SK-N-SH treated with all-trans-retinoic acid at 6 μM for 48 hours (cell line): Measurements from ENCODE around the gene BTBD3.

Experiments
- ATAC-seq: fragments of 200-7000 bp; cut with Tn5 transposase; 3 replicates; pipeline ENCODE4 v1.9.1; 2020; ENCODE audit warnings: mild to moderate bottlenecking, moderate library complexity
- BACH2 ChIP-seq: fragments of 250-450 bp; sonication (Bioruptor Pico); IDR thresholded peaks from 2 replicates; pipeline ENCODE4 v1.9.0; 2021; ENCODE audit warnings: mild to moderate bottlenecking, borderline replicate concordance
- CSDC2 ChIP-seq: fragments of 250-450 bp; sonication (Bioruptor Pico); IDR thresholded peaks from 2 replicates; pipeline ENCODE4 v1.5.0; 2020; ENCODE audit warnings: mild to moderate bottlenecking, moderate library complexity
- ESRRG ChIP-seq: fragments of 250-450 bp; sonication (Bioruptor Pico); IDR thresholded peaks from 2 replicates; pipeline ENCODE4 v1.6.1; 2021; ENCODE audit warnings: mild to moderate bottlenecking
- GLIS3 ChIP-seq: fragments of 250-450 bp; sonication (Bioruptor Pico); IDR thresholded peaks from 2 replicates; pipeline ENCODE4 v1.5.0; 2020; ENCODE audit warnings: mild to moderate bottlenecking, moderate library complexity
- ISL1 ChIP-seq: fragments of 250-450 bp; sonication (Bioruptor Pico); IDR thresholded peaks from 2 replicates; pipeline ENCODE4 v2.1.2; 2022; ENCODE audit warnings: mild to moderate bottlenecking, moderate library complexity
- OSR1 ChIP-seq: fragments of 250-450 bp; sonication (Bioruptor Pico); IDR thresholded peaks from 2 replicates; pipeline ENCODE4 v1.8.0; 2022; ENCODE audit warnings: moderate library complexity, mild to moderate bottlenecking, inconsistent platforms
- PPARA ChIP-seq: fragments of 250-450 bp; sonication (Bioruptor Pico); IDR thresholded peaks from 2 replicates; pipeline ENCODE4 v1.5.0; 2020; ENCODE audit warnings: mild to moderate bottlenecking, borderline replicate concordance
- RARB ChIP-seq: fragments of 250-450 bp; sonication (Bioruptor Pico); IDR thresholded peaks from 2 replicates; pipeline ENCODE4 v1.8.0; 2021; ENCODE audit warnings: mild to moderate bottlenecking, moderate library complexity
- SNAI2 ChIP-seq: fragments of 250-450 bp; sonication (Bioruptor Pico); IDR thresholded peaks from 2 replicates; pipeline ENCODE4 v1.5.0; 2020; ENCODE audit warnings: mild to moderate bottlenecking, moderate library complexity
- TCF4 ChIP-seq: fragments of 250-450 bp; sonication (Bioruptor Pico); IDR thresholded peaks from 2 replicates; pipeline ENCODE4 v1.8.0; 2021; ENCODE audit warnings: mild to moderate bottlenecking, moderate library complexity, borderline replicate concordance
- TOX ChIP-seq: fragments of 250-450 bp; sonication (Bioruptor Pico); IDR thresholded peaks from 2 replicates; pipeline ENCODE4 v1.8.0; 2021; ENCODE audit warnings: mild to moderate bottlenecking, moderate library complexity, borderline replicate concordance
- ZC3H10 ChIP-seq: fragments of 250-450 bp; sonication (Bioruptor Pico); IDR thresholded peaks from 2 replicates; pipeline ENCODE4 v1.5.1; 2021; ENCODE audit warnings: mild to moderate bottlenecking, moderate library complexity
- ZFP30 ChIP-seq: fragments of 450-650 bp; formaldehyde crosslinking; IDR thresholded peaks from 2 replicates; pipeline ENCODE4 v1.5.0; 2022; ENCODE audit warnings: mild to moderate bottlenecking, moderate library complexity
- ZNF565 ChIP-seq: fragments of 450-650 bp; formaldehyde crosslinking; conservative IDR thresholded peaks from 2 replicates; pipeline ENCODE4 v1.5.0; 2020; ENCODE audit warnings: low read depth, mild to moderate bottlenecking, moderate library complexity
- ZNF70 ChIP-seq: fragments of 450-650 bp; formaldehyde crosslinking; IDR thresholded peaks from 2 replicates; pipeline ENCODE4 v1.5.0; 2020; ENCODE audit warnings: mild to moderate bottlenecking, moderate library complexity
- ZNF8 ChIP-seq: fragments of 450-650 bp; formaldehyde crosslinking; IDR thresholded peaks from 2 replicates; pipeline ENCODE4 v1.5.0; 2020; ENCODE audit warnings: mild to moderate bottlenecking, moderate library complexity
- TF ChIP-seq, protein P1 (sequence below): fragments of 250-450 bp; sonication (Bioruptor Pico); IDR thresholded peaks from 2 replicates; pipeline ENCODE4 v1.8.0; 2021; ENCODE audit warnings: low read depth, mild to moderate bottlenecking, moderate library complexity, borderline replicate concordance
- TF ChIP-seq, protein P2 (sequence below): fragments of 250-450 bp; sonication (Bioruptor Pico); IDR thresholded peaks from 2 replicates; pipeline ENCODE4 v1.8.0; 2020; ENCODE audit warnings: mild to moderate bottlenecking, moderate library complexity, borderline replicate concordance
- TF ChIP-seq, protein P3 (sequence below): fragments of 250-450 bp; sonication (Bioruptor Pico); IDR thresholded peaks from 2 replicates; pipeline ENCODE4 v1.5.0; 2020; ENCODE audit warnings: mild to moderate bottlenecking, moderate library complexity

The BTBD3 gene

DNA sequence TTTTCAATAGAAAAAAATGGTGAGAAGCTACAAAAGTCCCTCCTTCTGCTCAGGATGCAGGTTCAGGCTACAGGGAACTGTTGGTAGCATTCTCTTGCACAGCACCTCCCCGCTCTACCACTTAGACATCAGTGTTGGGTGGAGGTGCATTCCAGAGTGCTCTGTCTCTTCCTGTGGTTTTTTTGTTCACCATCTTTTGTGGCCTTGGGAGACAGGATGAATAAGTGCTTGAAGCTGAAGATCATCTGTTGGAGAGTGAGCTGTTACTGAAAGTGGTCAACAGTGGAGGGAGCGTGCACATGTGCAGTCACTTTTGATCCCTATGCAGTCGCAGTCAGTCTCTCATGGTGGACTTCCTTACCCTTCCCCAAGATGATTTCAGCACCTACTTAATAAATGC, 16.6 kb upstream of the BTBD3 start:
- TF ChIP-seq ZFP30 (CRISPR knock-in tag), result no peak
- no peak for TF ChIP-seq RARB
- no peak for TF ChIP-seq OSR1 (CRISPR knock-in tag)
- TF ChIP-seq ESRRG (CRISPR knock-in tag), result no peak
- TF ChIP-seq TOX, result no peak
- TF ChIP-seq ZNF8, result no peak
- TF ChIP-seq GLIS3 (CRISPR knock-in tag), result no peak
- no peak for TF ChIP-seq PPARA (CRISPR knock-in tag)
- no peak for TF ChIP-seq ZNF70 (CRISPR knock-in tag)
- TF ChIP-seq, protein P1, sequence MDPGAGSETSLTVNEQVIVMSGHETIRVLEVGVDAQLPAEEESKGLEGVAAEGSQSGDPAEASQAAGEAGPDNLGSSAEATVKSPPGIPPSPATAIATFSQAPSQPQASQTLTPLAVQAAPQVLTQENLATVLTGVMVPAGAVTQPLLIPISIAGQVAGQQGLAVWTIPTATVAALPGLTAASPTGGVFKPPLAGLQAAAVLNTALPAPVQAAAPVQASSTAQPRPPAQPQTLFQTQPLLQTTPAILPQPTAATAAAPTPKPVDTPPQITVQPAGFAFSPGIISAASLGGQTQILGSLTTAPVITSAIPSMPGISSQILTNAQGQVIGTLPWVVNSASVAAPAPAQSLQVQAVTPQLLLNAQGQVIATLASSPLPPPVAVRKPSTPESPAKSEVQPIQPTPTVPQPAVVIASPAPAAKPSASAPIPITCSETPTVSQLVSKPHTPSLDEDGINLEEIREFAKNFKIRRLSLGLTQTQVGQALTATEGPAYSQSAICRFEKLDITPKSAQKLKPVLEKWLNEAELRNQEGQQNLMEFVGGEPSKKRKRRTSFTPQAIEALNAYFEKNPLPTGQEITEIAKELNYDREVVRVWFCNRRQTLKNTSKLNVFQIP (CRISPR knock-in tag), result no peak
- TF ChIP-seq, protein P2, sequence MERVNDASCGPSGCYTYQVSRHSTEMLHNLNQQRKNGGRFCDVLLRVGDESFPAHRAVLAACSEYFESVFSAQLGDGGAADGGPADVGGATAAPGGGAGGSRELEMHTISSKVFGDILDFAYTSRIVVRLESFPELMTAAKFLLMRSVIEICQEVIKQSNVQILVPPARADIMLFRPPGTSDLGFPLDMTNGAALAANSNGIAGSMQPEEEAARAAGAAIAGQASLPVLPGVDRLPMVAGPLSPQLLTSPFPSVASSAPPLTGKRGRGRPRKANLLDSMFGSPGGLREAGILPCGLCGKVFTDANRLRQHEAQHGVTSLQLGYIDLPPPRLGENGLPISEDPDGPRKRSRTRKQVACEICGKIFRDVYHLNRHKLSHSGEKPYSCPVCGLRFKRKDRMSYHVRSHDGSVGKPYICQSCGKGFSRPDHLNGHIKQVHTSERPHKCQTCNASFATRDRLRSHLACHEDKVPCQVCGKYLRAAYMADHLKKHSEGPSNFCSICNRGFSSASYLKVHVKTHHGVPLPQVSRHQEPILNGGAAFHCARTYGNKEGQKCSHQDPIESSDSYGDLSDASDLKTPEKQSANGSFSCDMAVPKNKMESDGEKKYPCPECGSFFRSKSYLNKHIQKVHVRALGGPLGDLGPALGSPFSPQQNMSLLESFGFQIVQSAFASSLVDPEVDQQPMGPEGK (CRISPR knock-in tag), result no peak
- TF ChIP-seq, protein P3, sequence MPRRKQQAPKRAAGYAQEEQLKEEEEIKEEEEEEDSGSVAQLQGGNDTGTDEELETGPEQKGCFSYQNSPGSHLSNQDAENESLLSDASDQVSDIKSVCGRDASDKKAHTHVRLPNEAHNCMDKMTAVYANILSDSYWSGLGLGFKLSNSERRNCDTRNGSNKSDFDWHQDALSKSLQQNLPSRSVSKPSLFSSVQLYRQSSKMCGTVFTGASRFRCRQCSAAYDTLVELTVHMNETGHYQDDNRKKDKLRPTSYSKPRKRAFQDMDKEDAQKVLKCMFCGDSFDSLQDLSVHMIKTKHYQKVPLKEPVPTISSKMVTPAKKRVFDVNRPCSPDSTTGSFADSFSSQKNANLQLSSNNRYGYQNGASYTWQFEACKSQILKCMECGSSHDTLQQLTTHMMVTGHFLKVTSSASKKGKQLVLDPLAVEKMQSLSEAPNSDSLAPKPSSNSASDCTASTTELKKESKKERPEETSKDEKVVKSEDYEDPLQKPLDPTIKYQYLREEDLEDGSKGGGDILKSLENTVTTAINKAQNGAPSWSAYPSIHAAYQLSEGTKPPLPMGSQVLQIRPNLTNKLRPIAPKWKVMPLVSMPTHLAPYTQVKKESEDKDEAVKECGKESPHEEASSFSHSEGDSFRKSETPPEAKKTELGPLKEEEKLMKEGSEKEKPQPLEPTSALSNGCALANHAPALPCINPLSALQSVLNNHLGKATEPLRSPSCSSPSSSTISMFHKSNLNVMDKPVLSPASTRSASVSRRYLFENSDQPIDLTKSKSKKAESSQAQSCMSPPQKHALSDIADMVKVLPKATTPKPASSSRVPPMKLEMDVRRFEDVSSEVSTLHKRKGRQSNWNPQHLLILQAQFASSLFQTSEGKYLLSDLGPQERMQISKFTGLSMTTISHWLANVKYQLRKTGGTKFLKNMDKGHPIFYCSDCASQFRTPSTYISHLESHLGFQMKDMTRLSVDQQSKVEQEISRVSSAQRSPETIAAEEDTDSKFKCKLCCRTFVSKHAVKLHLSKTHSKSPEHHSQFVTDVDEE (CRISPR knock-in tag), result no peak
- TF ChIP-seq TCF4 (CRISPR knock-in tag), result no peak
- TF ChIP-seq ZC3H10 (CRISPR knock-in tag), result no peak
- TF ChIP-seq CSDC2 (CRISPR knock-in tag), result no peak
- no peak for TF ChIP-seq SNAI2 (CRISPR knock-in tag)
- no peak for TF ChIP-seq BACH2

DNA sequence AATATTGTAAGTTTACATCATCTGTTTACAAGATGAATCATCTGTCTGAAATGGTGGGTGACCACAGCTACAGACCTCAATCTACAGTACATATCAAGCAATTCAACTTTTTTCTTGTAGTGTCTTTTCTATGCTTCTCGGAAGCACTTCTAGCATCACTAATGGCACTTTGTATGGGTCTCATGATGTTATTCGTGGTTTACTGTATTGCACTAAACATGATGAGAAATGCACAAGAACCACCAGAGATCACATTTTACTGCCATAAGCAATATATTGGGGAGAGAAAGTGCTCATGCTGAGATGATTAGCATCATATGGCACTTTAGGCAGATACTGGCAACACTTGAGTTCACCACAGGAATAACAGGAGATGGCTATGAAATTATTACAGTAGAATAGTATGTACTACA, 15.4 kb upstream of the BTBD3 start:
- TF ChIP-seq ISL1 (CRISPR knock-in tag), result 0 out of 2 replicates have a peak, but pooled peaks have one; percentile 22
- TF ChIP-seq ESRRG (CRISPR knock-in tag), result no peak

More for the DNA sequence above, 16.6 kb upstream of the BTBD3 start:
- ATAC-seq, result peak; percentile 81

DNA sequence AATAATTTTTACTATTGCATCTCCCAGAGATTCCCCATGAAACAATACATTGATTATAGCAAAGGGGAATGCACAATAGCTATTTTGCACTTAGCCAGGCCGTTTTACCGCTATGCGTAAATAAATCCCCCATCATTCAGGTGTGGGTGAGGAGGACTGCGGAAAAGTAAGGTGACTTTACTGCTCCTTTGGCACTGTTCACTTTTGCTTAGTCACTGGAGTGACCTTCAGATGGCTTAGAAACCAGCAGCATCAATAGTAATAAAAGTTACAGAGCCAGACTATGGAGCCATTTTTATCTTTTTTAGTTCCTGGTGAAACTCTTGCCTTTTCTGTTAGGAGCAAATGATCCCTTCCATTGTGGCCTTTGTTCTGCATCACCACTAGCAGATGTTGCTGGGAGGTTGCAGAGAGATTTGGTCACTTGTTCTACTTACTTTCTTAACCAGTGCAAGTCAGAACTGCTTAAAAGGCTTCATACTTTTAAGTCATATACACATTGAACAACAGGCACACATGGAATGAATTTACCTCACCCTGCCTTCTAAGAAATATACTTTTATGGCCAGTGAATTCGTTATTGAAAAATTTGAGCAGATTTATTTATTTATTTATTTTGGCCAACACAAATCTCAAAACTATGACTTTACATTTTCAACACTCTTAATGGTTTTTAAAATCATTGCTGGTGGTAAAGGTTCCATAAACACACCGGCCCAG, 12.1 kb upstream of the BTBD3 start:
- no peak for TF ChIP-seq ISL1 (CRISPR knock-in tag)
- TF ChIP-seq, protein P2 (CRISPR knock-in tag), result no peak
- no peak for TF ChIP-seq BACH2
- no peak for TF ChIP-seq GLIS3 (CRISPR knock-in tag)
- TF ChIP-seq ZNF8, result no peak
- no peak for TF ChIP-seq ZNF70 (CRISPR knock-in tag)
- no peak for TF ChIP-seq ZNF565 (CRISPR knock-in tag)
- no peak for TF ChIP-seq ZFP30 (CRISPR knock-in tag)

More for the DNA sequence above, 15.4 kb upstream of the BTBD3 start:
- ATAC-seq, result no peak

More for the DNA sequence above, 12.1 kb upstream of the BTBD3 start:
- no peak for ATAC-seq
